HG03280 (cell line): ENCODE results near the gene PTPN14.
A peak's percentile ranks its signal among the peaks of the same experiment; 100 is the strongest.

ENCODE experiments used
- ATAC-seq: cut with Tn5 transposase; IDR thresholded peaks from one replicate; pipeline ENCODE4 v1.9.1; 2021; ENCODE audit warnings: mild to moderate bottlenecking, moderate library complexity; ENCODE audit not compliant: unreplicated experiment

The PTPN14 gene

DNA sequence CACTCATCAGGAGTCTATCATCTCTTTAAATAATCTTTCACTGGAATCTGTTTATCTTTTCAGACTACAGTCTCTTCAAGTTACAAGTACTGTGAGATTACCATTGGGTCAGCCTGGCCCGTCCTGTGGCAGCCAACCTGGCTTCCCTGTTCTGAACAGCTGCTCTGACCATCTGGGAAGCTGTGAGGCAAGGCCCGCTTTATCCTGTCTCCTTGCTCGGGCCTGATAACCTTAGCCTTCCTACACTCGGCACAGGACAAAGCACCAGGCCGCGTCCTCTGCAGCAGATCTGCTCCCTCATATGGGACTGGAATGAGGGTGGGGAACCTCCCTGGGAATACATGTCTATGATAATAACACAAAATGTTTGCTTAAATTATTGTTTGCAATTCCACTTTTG is 113.3 kb downstream of the PTPN14 start:
- ATAC-seq: no peak

- ATAC-seq: no peak
Observed at GRCh38 chr1:214435867-214436266, 115.5 kb downstream of the PTPN14 start.

DNA sequence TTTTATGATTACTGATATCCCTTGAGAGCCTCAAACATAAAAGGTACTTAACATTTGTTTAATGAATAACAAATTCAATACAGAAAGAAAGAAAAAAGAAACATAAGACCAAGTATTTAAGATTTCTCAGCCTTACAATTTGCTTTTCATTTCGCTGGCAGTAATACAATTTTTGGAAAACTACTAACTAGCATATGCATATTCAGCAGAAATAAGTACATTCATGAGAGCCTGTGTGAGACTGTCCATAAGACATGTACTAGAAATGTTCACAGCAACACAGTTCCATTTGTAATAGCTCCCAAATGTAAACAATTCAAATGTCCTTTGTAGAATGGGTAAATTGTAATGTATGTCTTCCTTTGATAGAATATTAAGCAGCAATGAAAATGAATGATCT is 119.2 kb downstream of the PTPN14 start:
- ATAC-seq: no peak

DNA sequence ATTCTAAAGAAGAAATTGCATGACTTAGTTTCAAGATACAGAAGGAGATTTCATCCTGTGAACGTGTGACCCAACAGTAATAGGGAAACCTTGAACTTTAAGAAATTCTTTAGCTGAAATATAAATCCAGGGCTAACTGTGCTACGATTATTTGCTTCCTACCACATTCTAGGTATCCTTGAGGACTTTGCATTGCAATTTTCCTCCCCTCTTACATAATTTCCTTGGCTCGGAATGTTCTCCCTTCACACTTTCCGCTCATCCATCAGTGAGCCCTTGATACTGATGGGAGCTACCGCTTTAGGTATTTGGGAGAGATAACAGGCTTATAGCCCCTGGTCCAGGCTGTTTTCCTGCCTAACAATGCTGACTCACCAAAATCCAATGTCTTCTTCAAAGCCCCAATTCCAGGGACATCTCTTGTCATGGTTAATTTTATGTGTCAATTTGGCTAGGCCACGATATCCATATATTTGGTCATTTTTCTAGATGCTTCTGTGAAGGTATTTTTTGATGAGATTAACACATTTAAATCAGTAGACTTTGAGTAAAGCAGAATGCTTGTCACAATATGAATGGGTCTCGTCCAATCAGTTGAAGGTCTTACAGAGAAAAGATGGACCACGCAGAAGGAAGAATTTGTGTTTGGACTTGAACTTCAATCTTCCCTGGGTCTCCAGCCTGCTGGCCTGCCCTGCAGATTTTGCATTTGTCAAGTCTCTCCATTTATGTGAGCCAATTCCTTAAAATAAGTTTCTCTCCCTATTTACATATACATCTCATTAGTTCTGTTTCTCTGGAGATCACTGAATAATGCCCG is 121.2 kb downstream of the PTPN14 start:
- no peak for ATAC-seq

GRCh38 chr1:214427871-214428277 is 123.5 kb downstream of the PTPN14 start:
- peak; percentile 88 for ATAC-seq

DNA sequence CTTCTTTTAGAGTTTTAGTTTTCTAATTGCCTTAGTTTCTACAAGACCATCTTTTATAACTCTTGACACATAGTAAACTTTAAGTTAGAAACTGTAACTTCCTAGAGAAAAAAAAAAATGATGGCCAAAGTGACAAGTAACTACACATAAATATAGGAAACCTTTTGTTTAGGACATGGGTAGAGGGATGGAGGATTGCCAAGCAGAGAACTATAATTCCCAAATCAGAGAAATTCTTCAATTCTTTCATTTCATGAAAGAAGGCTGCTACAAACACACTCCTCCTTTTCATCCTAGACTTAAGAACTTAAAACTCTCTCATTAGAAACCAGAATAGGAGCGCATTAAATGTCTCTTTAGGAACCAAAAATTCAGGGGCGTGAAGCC is 125.0 kb downstream of the PTPN14 start:
- no peak for ATAC-seq

- ATAC-seq: no peak
Observed at GRCh38 chr1:214425716-214426425, 125.5 kb downstream of the PTPN14 start.

DNA sequence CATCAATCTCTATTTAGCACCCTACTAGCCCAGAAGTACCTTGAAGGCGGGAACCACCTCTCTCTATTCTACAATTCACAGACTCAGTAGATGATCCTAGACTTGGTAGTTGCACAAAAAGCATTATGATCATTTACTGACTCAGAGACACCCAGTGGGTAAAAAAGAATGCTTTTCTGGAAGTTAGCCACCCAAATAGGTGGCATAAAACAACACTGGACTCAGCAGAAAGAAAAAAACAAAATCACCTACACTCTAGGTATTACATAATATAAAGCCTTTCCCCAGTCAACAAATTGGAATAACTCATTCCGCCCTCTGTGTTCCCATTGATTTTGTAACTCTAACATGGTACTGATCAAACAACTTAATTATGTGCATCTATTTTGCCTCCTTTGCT is 126.3 kb downstream of the PTPN14 start:
- no peak for ATAC-seq

GRCh38 chr1:214423045-214423444 is 128.4 kb downstream of the PTPN14 start:
- no peak for ATAC-seq

DNA sequence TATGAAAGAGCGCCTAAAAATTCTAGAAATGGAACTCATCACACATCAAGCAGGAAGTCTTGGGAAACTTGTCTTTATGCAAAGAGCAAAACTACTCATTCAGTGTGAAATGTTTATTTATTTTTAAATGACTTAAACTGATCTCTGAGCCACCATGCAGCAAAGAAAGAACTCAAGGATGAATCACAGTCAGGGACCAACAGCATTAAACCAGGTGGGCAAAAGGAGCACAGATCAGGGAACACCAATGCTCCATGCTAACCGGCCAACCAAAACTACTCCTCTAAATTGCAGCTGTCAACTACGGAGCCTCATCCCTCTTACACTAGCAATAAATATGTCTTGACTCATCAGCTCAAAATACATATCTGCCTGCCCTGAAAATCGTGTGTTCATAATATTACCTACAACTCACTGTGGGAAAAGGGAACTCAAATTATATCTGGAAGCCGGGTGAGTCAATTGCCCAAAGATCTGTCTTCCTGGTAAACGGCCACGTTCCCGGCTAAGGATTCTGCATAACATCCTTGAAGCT is 129.2 kb downstream of the PTPN14 start:
- no peak for ATAC-seq

DNA sequence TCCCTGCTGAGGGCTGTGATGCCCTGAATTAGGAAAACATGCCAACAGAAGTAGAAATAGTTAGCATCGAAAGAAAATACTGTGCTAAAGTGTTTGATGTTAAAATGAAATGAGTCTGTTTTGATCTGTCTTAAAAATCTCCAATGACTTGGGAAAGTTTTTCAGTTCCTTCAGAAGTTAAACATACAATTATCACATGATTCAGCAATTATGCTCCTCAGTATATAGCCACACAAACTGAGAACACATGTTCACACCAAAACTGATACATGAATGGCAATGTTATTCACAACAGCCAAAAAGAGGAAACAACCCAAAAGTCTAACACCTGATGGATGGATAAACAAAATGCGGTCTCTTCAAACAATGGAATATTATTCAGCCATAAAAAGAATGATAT is 130.6 kb downstream of the PTPN14 start:
- no peak for ATAC-seq

DNA sequence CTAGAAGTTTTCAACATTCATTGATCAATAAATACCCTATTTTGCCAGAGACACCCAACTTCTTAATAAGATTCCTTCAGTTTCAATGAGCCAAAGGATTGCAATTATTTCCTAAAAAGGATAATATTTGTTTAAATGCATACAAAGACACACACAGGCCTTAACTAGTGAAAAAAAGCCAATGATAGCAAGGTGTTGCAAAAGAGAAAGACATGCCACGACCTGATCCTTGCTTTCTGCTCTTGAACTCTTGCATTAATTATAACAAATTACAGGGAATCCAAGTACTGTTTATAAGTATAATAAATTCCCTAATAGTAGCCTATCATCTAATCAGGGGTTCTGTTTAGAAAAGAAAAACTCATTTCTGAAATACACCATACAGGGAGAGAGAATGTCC is 131.1 kb downstream of the PTPN14 start:
- ATAC-seq: no peak

GRCh38 chr1:214419650-214420049 is 131.8 kb downstream of the PTPN14 start:
- no peak for ATAC-seq

DNA sequence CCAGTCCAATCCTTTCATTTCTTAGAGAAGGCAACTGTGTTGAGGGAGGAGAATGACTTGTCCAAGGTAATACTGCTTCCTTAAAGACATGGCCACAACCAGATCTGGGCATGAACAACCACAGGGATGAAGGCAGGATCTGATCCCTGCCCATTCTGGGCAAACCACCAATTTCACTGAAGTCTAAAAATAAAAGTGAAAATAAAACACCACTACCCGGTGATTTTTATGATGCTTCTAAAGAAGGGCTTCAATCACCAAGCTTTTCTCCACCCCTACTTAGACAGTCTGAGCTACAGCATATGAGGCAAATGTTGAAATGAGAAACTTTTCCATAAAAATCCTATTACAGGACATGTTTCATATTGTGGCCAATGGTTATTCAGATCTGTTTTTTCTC is 133.0 kb downstream of the PTPN14 start:
- no peak for ATAC-seq

DNA sequence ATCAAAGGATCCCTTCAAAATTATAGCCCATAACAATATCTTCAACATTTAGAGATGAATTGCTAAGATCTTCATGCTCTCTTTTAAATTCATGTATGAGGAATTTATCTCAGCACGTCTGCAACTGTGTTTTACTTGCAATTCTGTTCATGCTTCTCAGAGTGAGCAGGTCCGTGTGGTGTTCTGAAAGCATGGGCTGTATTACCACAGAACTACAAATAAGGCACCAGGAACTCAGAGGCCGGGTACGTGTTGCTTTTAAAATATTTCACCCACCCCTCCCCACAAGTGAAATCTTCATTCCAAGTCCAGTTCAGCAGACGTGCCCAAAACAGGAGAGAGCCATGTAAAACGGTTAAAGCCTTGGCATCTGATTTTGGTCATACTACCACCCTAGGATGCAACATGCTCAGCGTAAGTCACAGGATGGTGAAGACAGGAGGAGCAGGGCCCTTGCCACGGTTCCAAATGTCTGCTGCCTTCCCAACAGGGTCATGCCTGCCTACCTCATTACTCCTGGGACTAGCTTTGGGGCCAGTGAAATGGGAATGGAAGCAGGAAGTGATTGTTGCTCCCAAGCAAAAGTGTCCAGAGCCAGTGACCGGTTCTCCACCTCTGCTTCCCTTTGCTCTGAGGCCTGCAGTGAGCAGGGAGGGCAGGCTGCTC is 133.7 kb downstream of the PTPN14 start:
- ATAC-seq: no peak

DNA sequence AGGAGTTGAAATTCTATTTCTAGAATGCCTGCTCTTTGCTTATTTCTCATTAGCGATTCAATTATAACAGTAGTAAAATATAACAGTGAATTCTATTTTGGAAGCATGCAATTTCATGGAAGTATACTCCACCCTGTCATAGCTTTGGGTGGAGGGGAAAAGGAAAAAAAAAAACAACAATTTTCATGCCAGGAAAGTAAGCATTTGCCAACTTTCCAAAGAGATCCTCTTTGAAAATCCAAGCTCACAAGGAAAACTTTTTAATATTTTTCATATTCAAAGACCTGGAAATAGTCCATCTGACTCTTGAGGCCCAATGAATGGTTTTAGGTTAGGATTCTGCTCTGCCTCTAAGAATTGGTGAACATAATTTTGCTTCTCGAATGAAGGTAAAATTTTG is 134.5 kb downstream of the PTPN14 start:
- ATAC-seq: no peak

- no peak for ATAC-seq
Observed at GRCh38 chr1:214416417-214416816, 135.0 kb downstream of the PTPN14 start.

- no peak for ATAC-seq
Observed at GRCh38 chr1:214415131-214415530, 136.3 kb downstream of the PTPN14 start.

- ATAC-seq: no peak
Observed at GRCh38 chr1:214414691-214415090, 136.7 kb downstream of the PTPN14 start.

DNA sequence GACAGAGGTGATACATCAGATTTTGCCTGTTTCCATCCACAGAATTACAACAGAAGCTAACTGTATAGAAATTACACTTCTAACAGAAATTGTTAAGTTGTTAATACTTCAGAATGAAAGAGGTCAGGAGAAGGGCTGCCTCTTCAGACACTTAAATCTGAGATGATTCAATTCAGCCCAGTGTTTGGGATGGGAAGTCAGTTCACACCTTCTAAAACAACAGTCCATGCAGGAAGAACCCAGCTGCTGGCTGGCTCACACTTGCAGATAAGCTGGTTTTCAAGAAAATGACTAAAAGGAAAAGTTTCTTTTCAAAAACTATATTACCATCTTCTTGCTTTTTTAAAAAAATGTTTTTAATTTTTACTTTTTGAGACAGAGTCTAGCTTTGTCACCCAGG is 138.1 kb downstream of the PTPN14 start:
- no peak for ATAC-seq

GRCh38 chr1:214404571-214405213 is 146.7 kb downstream of the PTPN14 start:
- ATAC-seq: no peak
